ENCODE results near the gene NDUFV2. TPM values are rescaled to one million over a fixed set of nuclear protein-coding genes. Genes with fewer than 3 reads are reported as not detected.

NDUFV2 gene
- total RNA-seq, 1 experiment from 2014 or later, result 194 TPM

- H3K27ac ChIP-seq (ENCODE audit: low read depth, low read length), result no peak overlapping the region
- DNase-seq (ENCODE audit: low read depth, low spot score) (no peak), ATAC-seq (no peak)
- ChIA-PET RAD21 (ENCODE audit: low non-redundant PET in 1 of 2, low total read pairs in 2 of 2, uncharacterized antibody in 2 of 2, unreplicated experiment in 2 of 2) (no interaction called here), POLR2A (no interaction called here), CTCF (no interaction called here)
- no peak for TF ChIP-seq SRF (IDR thresholded peaks at IDR 0.05; ENCODE audit: low read depth)
- no peak for TF ChIP-seq EGR1 (IDR thresholded peaks at IDR 0.05; ENCODE audit: low read depth)
- no peak for TF ChIP-seq ZBTB33 (IDR thresholded peaks at IDR 0.05; ENCODE audit: extremely low read depth, insufficient replicate concordance, low read length)
- no peak for TF ChIP-seq EZH2phosphoT487 (IDR thresholded peaks at IDR 0.05; ENCODE audit: borderline replicate concordance)
- TF ChIP-seq, protein P1, sequence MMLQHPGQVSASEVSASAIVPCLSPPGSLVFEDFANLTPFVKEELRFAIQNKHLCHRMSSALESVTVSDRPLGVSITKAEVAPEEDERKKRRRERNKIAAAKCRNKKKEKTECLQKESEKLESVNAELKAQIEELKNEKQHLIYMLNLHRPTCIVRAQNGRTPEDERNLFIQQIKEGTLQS (IDR thresholded peaks at IDR 0.05), result no peak
- TF ChIP-seq ZNF274 (IDR thresholded peaks at IDR 0.05; ENCODE audit: low read depth, low read length), result no peak
- no peak for TF ChIP-seq POLR2AphosphoS5 (IDR thresholded peaks at IDR 0.05; ENCODE audit: low read depth, low read length)
- no peak for TF ChIP-seq FOSL1 (IDR thresholded peaks at IDR 0.05; ENCODE audit: low read depth)
- TF ChIP-seq JUND (IDR thresholded peaks at IDR 0.05), result no peak
- no peak for TF ChIP-seq RAD21 (IDR thresholded peaks at IDR 0.05; ENCODE audit: low read depth)
- TF ChIP-seq SP1 (IDR thresholded peaks at IDR 0.05; ENCODE audit: low read depth), result no peak
- TF ChIP-seq ZFX (IDR thresholded peaks at IDR 0.05), result no peak
- intact Hi-C loops (cut with micrococcal nuclease), result no loop called here
- H3K4me3 ChIP-seq (replicated peaks in 1 of 2; ENCODE audit: low read depth in 1 of 2, low read length in 2 of 2), result no peak overlapping the region
- no peaks in the 10 kb centered on the region for H3K9me3 ChIP-seq (ENCODE audit: control insufficient read depth in 1 of 2, insufficient read depth in 1 of 2, low read depth in 1 of 2, low read length in 2 of 2)
- H3K36me3 ChIP-seq (ENCODE audit: control insufficient read depth in 1 of 2, insufficient read depth in 2 of 2, low read length in 2 of 2), result no peaks in the 10 kb centered on the region
- no peaks in the 10 kb centered on the region for H3K9me2 ChIP-seq (ENCODE audit: insufficient read depth)
- no peak overlapping the region for H3K4me2 ChIP-seq (ENCODE audit: low read length)
- H3K27me3 ChIP-seq (ENCODE audit: insufficient read depth, low read length), result no peaks in the 10 kb centered on the region
- no peak overlapping the region for H3K9ac ChIP-seq (ENCODE audit: low read length)
- no peaks in the 10 kb centered on the region for H4K20me1 ChIP-seq (ENCODE audit: insufficient read depth)
- no TSS peak for BruUV-seq (replicated peaks)
- no peaks in the 10 kb centered on the region for H3K4me1 ChIP-seq (ENCODE audit: control insufficient read depth in 1 of 2, insufficient read depth in 2 of 2, low read length in 2 of 2)
- H3K79me2 ChIP-seq (ENCODE audit: insufficient read depth, low read length), result peaks cover 27% of the 10 kb centered on the region
- H2AFZ ChIP-seq (ENCODE audit: low read depth, low read length, poor library complexity, severe bottlenecking), result no peak overlapping the region
These were observed 72.6 kb downstream of the NDUFV2 start for GRCh38 chr18:9175115-9175514.
